HG02763 (cell line): ENCODE data around the gene SMYD3.

Experiments used
- ATAC-seq: cut with Tn5 transposase; IDR thresholded peaks from one replicate; pipeline ENCODE4 v1.9.1; 2021; ENCODE audit warnings: mild to moderate bottlenecking, moderate library complexity; ENCODE audit not compliant: unreplicated experiment

The SMYD3 gene

GRCh38 chr1:245862812-245863540, 644.1 kb downstream of the SMYD3 start:
- ATAC-seq: no peak

DNA sequence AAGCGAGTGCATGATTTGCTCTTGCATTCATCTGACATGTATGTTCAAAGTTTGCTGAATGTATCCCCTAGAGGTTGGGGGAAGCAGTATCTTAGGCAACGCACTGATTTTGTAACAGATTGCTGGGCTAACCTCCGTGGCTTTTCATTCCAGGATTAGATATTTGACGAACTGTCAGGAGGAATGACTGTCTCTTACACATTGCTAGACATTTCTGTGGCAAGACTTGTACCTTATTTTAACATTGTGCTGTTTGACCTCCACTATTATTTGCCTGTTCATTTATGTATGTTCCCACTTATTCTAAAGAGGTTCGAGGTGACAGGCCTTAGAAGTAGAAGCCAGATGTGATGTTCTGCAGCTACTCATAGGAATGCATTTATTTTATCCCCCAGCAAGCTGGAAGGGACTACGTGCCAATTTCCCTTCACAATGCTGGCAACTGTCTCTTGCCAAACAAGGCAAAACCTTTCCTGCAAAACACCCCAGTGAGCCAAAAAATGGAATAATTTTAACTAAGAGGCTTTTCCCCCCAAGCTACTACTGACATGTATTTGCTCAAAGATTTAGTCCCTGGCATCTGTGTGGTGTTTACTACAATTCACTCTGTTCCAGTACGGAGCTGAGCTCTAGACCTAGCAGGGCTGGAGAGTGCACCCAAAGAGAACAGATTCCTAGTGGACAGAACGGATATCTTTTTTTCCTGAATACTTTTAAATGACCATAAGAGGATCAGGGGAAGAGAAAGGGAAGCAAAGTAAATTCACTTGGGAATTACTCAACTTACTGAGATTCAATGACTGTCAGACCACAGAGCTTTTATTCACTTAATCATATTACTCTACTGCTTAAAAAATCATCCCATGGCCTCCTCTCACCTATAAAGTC, 646.2 kb downstream of the SMYD3 start:
- no peak for ATAC-seq

- no peak for ATAC-seq
These were observed 647.5 kb downstream of the SMYD3 start for GRCh38 chr1:245859493-245860114.

- no peak for ATAC-seq
These were observed 648.2 kb downstream of the SMYD3 start for GRCh38 chr1:245858722-245859492.

DNA sequence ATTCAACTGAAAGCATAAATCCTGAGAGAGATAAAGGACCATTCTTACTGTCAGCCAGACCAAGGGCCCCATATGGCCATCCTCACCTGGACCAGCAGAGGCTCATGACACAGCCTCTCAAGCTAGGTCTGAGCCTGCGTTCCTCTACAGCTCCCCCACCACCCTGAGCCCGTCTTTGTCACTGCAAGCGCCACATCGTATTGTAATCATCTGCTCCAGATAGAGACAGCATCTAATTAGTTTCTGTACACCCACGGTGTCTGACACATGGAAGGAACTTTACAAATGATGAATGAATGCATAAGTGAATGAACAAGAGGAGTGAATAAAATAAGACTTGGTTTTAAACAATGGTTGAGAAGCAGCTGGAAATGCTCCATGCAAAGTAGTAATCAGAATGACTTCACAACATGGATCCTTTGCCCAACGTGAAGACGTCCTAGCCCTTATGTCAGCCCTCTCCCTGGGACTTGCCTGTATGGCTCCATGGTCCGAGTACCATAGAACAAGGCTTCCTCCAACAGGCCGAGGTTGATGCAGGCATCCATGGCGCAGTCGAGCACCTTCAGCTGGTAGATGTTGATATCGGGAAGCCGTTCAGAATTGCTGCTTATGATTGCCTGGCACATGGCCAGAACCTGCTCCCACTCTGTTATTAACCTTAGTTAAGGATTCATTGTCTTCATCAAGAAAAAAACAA, 648.9 kb downstream of the SMYD3 start:
- ATAC-seq: no peak

- no peak for ATAC-seq
These were observed 650.0 kb downstream of the SMYD3 start for GRCh38 chr1:245856944-245857531.

DNA sequence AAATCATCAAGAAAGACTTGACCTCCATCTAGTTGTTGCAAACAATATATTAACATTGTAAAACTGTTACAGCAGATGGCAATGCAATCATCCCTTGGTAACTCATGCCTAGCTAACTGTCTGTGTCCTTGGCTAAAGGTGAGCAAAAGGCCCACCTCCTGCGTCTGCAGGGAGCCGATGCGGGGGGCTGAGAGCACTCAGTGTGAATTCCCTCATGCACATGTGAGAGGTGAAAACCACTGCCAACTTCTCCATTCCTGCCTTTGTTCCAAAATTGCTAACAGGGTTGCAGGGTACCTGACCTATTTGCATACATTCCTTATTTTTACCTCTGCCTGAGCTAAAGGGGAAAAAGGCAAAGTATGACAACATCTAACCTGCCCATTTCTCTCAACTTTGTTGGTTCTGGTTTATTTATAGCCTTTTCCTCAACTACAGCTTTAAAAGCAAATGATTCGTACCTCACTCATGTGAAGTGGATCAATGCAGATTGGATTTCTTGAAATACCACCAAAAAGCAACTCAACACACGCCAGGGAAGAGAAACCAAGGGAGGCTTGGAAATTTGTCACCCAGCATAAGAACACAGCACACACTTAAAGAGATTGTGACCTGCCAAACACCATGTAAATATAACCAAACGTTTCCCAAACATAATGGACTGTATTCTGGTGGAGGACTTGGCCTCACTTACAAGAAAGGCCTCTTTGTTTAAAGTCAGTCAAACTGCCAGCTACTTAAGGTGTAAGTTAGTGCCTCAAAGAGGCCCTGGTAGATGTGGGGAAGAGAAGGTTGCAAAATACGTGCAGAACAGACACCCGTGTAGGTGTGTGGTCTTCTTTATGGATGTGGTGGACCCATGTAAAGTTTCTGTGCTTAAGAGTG, 651.0 kb downstream of the SMYD3 start:
- ATAC-seq: no peak

GRCh38 chr1:245853291-245853690, 653.8 kb downstream of the SMYD3 start:
- no peak for ATAC-seq

DNA sequence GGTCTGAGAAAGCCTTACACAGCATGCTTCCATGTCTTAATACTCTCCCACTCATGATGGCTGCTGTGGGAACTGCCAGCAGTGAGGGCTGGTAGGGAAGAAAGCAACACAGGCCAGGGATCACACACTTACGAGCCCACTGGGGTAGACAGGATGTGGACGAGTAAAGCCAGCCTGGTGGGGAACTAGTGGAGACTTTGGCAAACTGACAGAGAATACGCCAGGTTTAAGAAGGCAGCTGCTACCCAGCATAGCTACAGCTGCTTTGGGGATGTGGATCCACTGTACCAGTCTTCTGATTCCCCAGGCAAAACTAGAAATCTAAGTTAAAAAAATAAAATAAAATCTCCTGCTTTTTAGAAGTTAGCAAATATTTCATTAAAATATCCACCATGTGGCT, 664.0 kb downstream of the SMYD3 start:
- ATAC-seq: no peak

GRCh38 chr1:245842106-245842505, 665.0 kb downstream of the SMYD3 start:
- no peak for ATAC-seq

- ATAC-seq: no peak
These were observed 666.1 kb downstream of the SMYD3 start for GRCh38 chr1:245840971-245841370.

DNA sequence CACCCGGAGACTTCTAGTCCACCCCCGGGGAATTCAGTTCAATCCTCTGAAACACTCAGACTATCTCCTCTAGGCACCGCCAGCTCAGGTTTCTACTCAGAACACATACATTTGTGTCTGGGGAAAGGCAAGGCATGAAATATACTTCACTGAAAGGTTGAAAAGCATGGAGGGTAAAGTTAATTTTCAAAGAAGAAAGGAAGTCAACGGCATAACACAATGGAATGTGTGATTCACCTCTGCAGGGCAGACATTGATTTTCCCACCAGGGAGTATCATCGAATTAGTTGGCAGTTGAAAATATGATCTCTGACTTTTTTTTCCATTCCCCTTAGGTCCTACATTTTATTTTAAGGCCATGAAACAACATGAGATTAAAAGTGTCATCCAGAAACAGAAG, 669.4 kb downstream of the SMYD3 start:
- no peak for ATAC-seq

- no peak for ATAC-seq
These were observed 671.7 kb downstream of the SMYD3 start for GRCh38 chr1:245835386-245835785.

GRCh38 chr1:245834002-245834401, 673.1 kb downstream of the SMYD3 start:
- ATAC-seq: no peak

- ATAC-seq: no peak
These were observed 674.1 kb downstream of the SMYD3 start for GRCh38 chr1:245832771-245833527.

DNA sequence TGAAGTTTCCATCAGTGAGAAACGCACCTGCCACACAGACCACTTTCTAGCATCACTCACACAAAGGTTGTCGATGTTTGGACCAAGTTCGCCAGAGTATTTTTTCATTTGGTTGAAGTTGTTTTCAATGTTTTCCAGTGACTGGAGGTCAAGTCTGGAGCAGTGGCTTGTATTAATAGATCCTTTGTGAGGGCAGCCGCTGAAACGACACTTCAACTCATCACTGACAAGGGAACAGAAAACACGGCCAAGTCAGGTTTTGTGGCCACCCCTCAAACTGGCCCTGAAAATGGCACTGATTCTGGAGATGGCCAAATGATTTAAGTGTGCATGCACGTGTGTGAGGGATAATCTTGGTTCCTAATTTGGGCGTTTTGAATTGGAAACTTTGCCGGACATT, 675.6 kb downstream of the SMYD3 start:
- no peak for ATAC-seq

DNA sequence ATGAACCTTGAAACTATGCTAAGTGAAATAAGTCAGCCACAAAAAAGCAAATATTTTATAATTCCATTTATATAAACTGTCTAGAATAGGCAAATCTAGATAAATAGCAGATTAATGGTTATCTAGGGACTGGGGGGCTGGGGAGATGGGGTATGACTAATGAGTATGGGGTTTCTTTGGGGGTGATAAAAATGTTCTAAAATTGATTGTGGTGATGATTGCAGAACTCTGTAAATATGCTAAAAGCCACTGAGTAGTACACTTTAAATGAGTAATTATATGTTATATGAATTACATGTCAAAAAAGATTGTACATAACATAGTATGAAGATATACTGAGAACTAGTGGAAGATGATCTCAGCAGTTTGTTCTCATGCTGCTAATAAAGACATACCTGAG, 677.3 kb downstream of the SMYD3 start:
- no peak for ATAC-seq

- no peak for ATAC-seq
These were observed 677.9 kb downstream of the SMYD3 start for GRCh38 chr1:245829194-245829593.
